HG03060 (cell line): ENCODE measurements around the gene OSBPL2.

ENCODE experiments used
- ATAC-seq: cut with Tn5 transposase; IDR thresholded peaks from one replicate; pipeline ENCODE4 v1.9.1; 2021; ENCODE audit warnings: low read depth, moderate number of reproducible peaks; ENCODE audit not compliant: unreplicated experiment

The OSBPL2 gene

GRCh38 chr20:62219992-62220665 lies 18.2 kb upstream of the OSBPL2 start, which contains the start of gene HRH3:
Gene HRH3, minus strand, starts transcription at chr20:62220278. Its CDS starts 308 bp downstream, at chr20:62219970.
- no peak for ATAC-seq

- no peak for ATAC-seq
Observed at GRCh38 chr20:62220666-62221568, 17.4 kb upstream of the OSBPL2 start.

- ATAC-seq: no peak
Observed at GRCh38 chr20:62222266-62222850, 16.0 kb upstream of the OSBPL2 start.

GRCh38 chr20:62222972-62223371 lies 15.3 kb upstream of the OSBPL2 start:
- ATAC-seq: no peak

- ATAC-seq: no peak
Observed at GRCh38 chr20:62223571-62223970, 14.8 kb upstream of the OSBPL2 start.

- ATAC-seq: no peak
Observed at GRCh38 chr20:62224113-62224855, 14.0 kb upstream of the OSBPL2 start.

- no peak for ATAC-seq
Observed at GRCh38 chr20:62225026-62225425, 13.3 kb upstream of the OSBPL2 start.

- ATAC-seq: no peak
Observed at GRCh38 chr20:62225820-62226635, 12.3 kb upstream of the OSBPL2 start.

- no peak for ATAC-seq
Observed at GRCh38 chr20:62226707-62227590, 11.4 kb upstream of the OSBPL2 start.

- no peak for ATAC-seq
Observed at GRCh38 chr20:62227591-62227976, 10.7 kb upstream of the OSBPL2 start.

GRCh38 chr20:62227977-62228958 lies 10.1 kb upstream of the OSBPL2 start:
- no peak for ATAC-seq

GRCh38 chr20:62228982-62229545 lies 9.3 kb upstream of the OSBPL2 start:
- no peak for ATAC-seq

- no peak for ATAC-seq
Observed at GRCh38 chr20:62229667-62230066, 8.7 kb upstream of the OSBPL2 start.

- ATAC-seq: no peak
Observed at GRCh38 chr20:62230276-62230675, 8.0 kb upstream of the OSBPL2 start.

GRCh38 chr20:62230696-62231095 lies 7.6 kb upstream of the OSBPL2 start:
- no peak for ATAC-seq

GRCh38 chr20:62231292-62231691 lies 7.0 kb upstream of the OSBPL2 start:
- no peak for ATAC-seq

GRCh38 chr20:62232194-62232593 lies 6.1 kb upstream of the OSBPL2 start:
- no peak for ATAC-seq
